Activated CD4-positive, alpha-beta T cell treated with anti-CD3 and anti-CD28 coated beads, Interleukin-2, amount 10 ng/mL, durations not matched to agents 24 days and 14 days (primary cell): ENCODE data around the gene AFAP1. TPM values are rescaled to one million over a fixed set of nuclear protein-coding genes. Genes with fewer than 3 reads are reported as not detected.

ENCODE experiments used
- DNase-seq: peaks from one replicate; pipeline ENCODE4 v3.0.0; 2022
- H3K27ac Mint-ChIP-seq: one replicate; pipeline ENCODE4 v1.8.0; 2022; ENCODE audit warnings: mild to moderate bottlenecking, mixed read lengths
- H3K27me3 Mint-ChIP-seq: one replicate; pipeline ENCODE4 v1.8.0; 2022; ENCODE audit warnings: mixed read lengths
- H3K36me3 Mint-ChIP-seq: one replicate; pipeline ENCODE4 v1.8.0; 2022; ENCODE audit warnings: low read depth, mild to moderate bottlenecking, mixed read lengths
- H3K4me1 Mint-ChIP-seq: one replicate; pipeline ENCODE4 v1.8.0; 2021; ENCODE audit warnings: mixed read lengths
- H3K4me3 Mint-ChIP-seq: one replicate; pipeline ENCODE4 v1.8.0; 2022; ENCODE audit warnings: mild to moderate bottlenecking, moderate library complexity, mixed read lengths
- H3K9me3 Mint-ChIP-seq: one replicate; pipeline ENCODE4 v1.8.0; 2021; ENCODE audit warnings: mixed read lengths
- intact Hi-C: fragments of 100-400 bp; cut with micrococcal nuclease; formaldehyde crosslinking; loops from one replicate; pipeline ENCODE4 v1.15.1; 2023
- total RNA-seq: library from RNA; stranded (reverse); gene quantifications from 2 replicates; pipeline ENCODE4 v1.2.3, GENCODE V29; 2022

AFAP1 gene
- total RNA-seq, 1 donor from 2014 or later, result 37.6 TPM

GRCh38 chr4:7828793-7829301 is 110.8 kb downstream of the AFAP1 start:
- Mint-ChIP-seq H3K4me1 (peaks cover 42% of the 10 kb centered on the region), H3K27me3 (no peaks in the 10 kb centered on the region), H3K9me3 (no peaks in the 10 kb centered on the region), H3K4me3 (no peak overlapping the region), H3K36me3 (peaks cover 41% of the 10 kb centered on the region), H3K27ac (peak overlapping the region; percentile 78)
- intact Hi-C loops, result no loop called here
- DNase-seq, result no peak

- H3K27me3 Mint-ChIP-seq, result no peaks in the 10 kb centered on the region
- H3K36me3 Mint-ChIP-seq, result peaks cover 40% of the 10 kb centered on the region
These were observed 111.5 kb downstream of the AFAP1 start for GRCh38 chr4:7828011-7828720.

GRCh38 chr4:7827566-7827965 is 112.1 kb downstream of the AFAP1 start:
- H3K4me3 Mint-ChIP-seq, result peak overlapping the region; percentile 56
- peaks cover 35% of the 10 kb centered on the region for H3K36me3 Mint-ChIP-seq
- no peaks in the 10 kb centered on the region for H3K27me3 Mint-ChIP-seq
- peak overlapping the region; percentile 78 for H3K27ac Mint-ChIP-seq
- no peak for DNase-seq
- H3K4me1 Mint-ChIP-seq, result peaks cover 40% of the 10 kb centered on the region
- no peaks in the 10 kb centered on the region for H3K9me3 Mint-ChIP-seq
- intact Hi-C loops, result no loop called here

More at GRCh38 chr4:7828011-7828720, 111.5 kb downstream of the AFAP1 start:
- Mint-ChIP-seq H3K27ac (peak overlapping the region; percentile 78), H3K9me3 (no peaks in the 10 kb centered on the region), H3K4me1 (peaks cover 41% of the 10 kb centered on the region), H3K4me3 (peak overlapping the region; percentile 56)
- peak; percentile 81 for DNase-seq
- intact Hi-C loops, result no loop called here

GRCh38 chr4:7826909-7827306 is 112.8 kb downstream of the AFAP1 start:
- Mint-ChIP-seq H3K27me3 (no peaks in the 10 kb centered on the region), H3K4me3 (peak overlapping the region; percentile 17), H3K4me1 (peaks cover 38% of the 10 kb centered on the region), H3K27ac (no peak overlapping the region), H3K9me3 (no peaks in the 10 kb centered on the region), H3K36me3 (peaks cover 32% of the 10 kb centered on the region)
- intact Hi-C loops, result no loop called here
- no peak for DNase-seq

- Mint-ChIP-seq H3K36me3 (peaks cover 28% of the 10 kb centered on the region), H3K4me1 (peaks cover 34% of the 10 kb centered on the region), H3K27ac (peak overlapping the region; percentile 6)
These were observed 113.3 kb downstream of the AFAP1 start for GRCh38 chr4:7826176-7826908.

GRCh38 chr4:7824218-7824617 is 115.4 kb downstream of the AFAP1 start:
- Mint-ChIP-seq H3K27ac (no peak overlapping the region), H3K36me3 (peaks cover 19% of the 10 kb centered on the region), H3K9me3 (no peaks in the 10 kb centered on the region), H3K4me3 (no peak overlapping the region), H3K27me3 (no peaks in the 10 kb centered on the region), H3K4me1 (peaks cover 22% of the 10 kb centered on the region)
- intact Hi-C loops, result no loop called here
- no peak for DNase-seq

More at GRCh38 chr4:7826176-7826908, 113.3 kb downstream of the AFAP1 start:
- H3K27me3 Mint-ChIP-seq, result no peaks in the 10 kb centered on the region
- no peak for DNase-seq
- no peak overlapping the region for H3K4me3 Mint-ChIP-seq
- H3K9me3 Mint-ChIP-seq, result no peaks in the 10 kb centered on the region
- intact Hi-C loops, result no loop called here

GRCh38 chr4:7823416-7823824 is 116.2 kb downstream of the AFAP1 start:
- H3K27ac Mint-ChIP-seq, result no peak overlapping the region
- DNase-seq, result no peak
- no peaks in the 10 kb centered on the region for H3K9me3 Mint-ChIP-seq
- H3K36me3 Mint-ChIP-seq, result peaks cover 13% of the 10 kb centered on the region
- H3K4me3 Mint-ChIP-seq, result no peak overlapping the region
- H3K27me3 Mint-ChIP-seq, result no peaks in the 10 kb centered on the region
- intact Hi-C loops, result no loop called here
- peaks cover 14% of the 10 kb centered on the region for H3K4me1 Mint-ChIP-seq

GRCh38 chr4:7822877-7823276 is 116.8 kb downstream of the AFAP1 start:
- Mint-ChIP-seq H3K27ac (no peak overlapping the region), H3K4me1 (peaks cover 9% of the 10 kb centered on the region), H3K27me3 (no peaks in the 10 kb centered on the region), H3K36me3 (peaks cover 12% of the 10 kb centered on the region), H3K9me3 (no peaks in the 10 kb centered on the region), H3K4me3 (no peak overlapping the region)
- DNase-seq, result no peak
- intact Hi-C loops, result no loop called here

GRCh38 chr4:7822137-7822505 is 117.5 kb downstream of the AFAP1 start:
- H3K27me3 Mint-ChIP-seq, result no peaks in the 10 kb centered on the region
- peaks cover 16% of the 10 kb centered on the region for H3K36me3 Mint-ChIP-seq
- no peak overlapping the region for H3K27ac Mint-ChIP-seq
- H3K9me3 Mint-ChIP-seq, result no peaks in the 10 kb centered on the region
- no peak overlapping the region for H3K4me3 Mint-ChIP-seq
- no peak for DNase-seq
- intact Hi-C loops, result no loop called here
- peaks cover 4% of the 10 kb centered on the region for H3K4me1 Mint-ChIP-seq

GRCh38 chr4:7821245-7822136 is 118.2 kb downstream of the AFAP1 start:
- intact Hi-C loops, result no loop called here
- no peak overlapping the region for H3K4me3 Mint-ChIP-seq
- no peak for DNase-seq
- H3K4me1 Mint-ChIP-seq, result no peaks in the 10 kb centered on the region
- H3K27me3 Mint-ChIP-seq, result no peaks in the 10 kb centered on the region
- no peaks in the 10 kb centered on the region for H3K9me3 Mint-ChIP-seq
- H3K36me3 Mint-ChIP-seq, result peaks cover 17% of the 10 kb centered on the region
- H3K27ac Mint-ChIP-seq, result no peak overlapping the region

GRCh38 chr4:7820031-7820818 is 119.4 kb downstream of the AFAP1 start:
- intact Hi-C loops, result no loop called here
- no peak overlapping the region for H3K27ac Mint-ChIP-seq
- no peak overlapping the region for H3K4me3 Mint-ChIP-seq
- no peaks in the 10 kb centered on the region for H3K9me3 Mint-ChIP-seq
- DNase-seq, result no peak
- no peaks in the 10 kb centered on the region for H3K27me3 Mint-ChIP-seq
- H3K4me1 Mint-ChIP-seq, result no peaks in the 10 kb centered on the region
- peaks cover 19% of the 10 kb centered on the region for H3K36me3 Mint-ChIP-seq

- Mint-ChIP-seq H3K27ac (no peak overlapping the region), H3K9me3 (no peaks in the 10 kb centered on the region), H3K4me3 (no peak overlapping the region), H3K36me3 (peaks cover 24% of the 10 kb centered on the region), H3K27me3 (no peaks in the 10 kb centered on the region), H3K4me1 (no peaks in the 10 kb centered on the region)
- DNase-seq, result no peak
- intact Hi-C loops, result no loop called here
These were observed 120.2 kb downstream of the AFAP1 start for GRCh38 chr4:7819446-7819845.

- H3K4me3 Mint-ChIP-seq, result no peak overlapping the region
- H3K27ac Mint-ChIP-seq, result no peak overlapping the region
- peaks cover 30% of the 10 kb centered on the region for H3K36me3 Mint-ChIP-seq
- peaks cover 4% of the 10 kb centered on the region for H3K4me1 Mint-ChIP-seq
- H3K9me3 Mint-ChIP-seq, result no peaks in the 10 kb centered on the region
- H3K27me3 Mint-ChIP-seq, result no peaks in the 10 kb centered on the region
- no peak for DNase-seq
- intact Hi-C loops, result no loop called here
These were observed 121.2 kb downstream of the AFAP1 start for GRCh38 chr4:7818399-7818911.
